Activated CD4-positive, alpha-beta T cell treated with anti-CD3 and anti-CD28 coated beads for 1 hour (primary cell): ENCODE results near the gene VCAM1.

ENCODE experiments used
- DNase-seq: peaks from one replicate; pipeline ENCODE4 v3.0.0-alpha.2; 2020

VCAM1 gene

GRCh38 chr1:100782473-100783039, 63.0 kb downstream of the VCAM1 start:
- DNase-seq, result no peak

- DNase-seq, result no peak
Observed at GRCh38 chr1:100785470-100786052, 66.0 kb downstream of the VCAM1 start.

GRCh38 chr1:100786870-100787269, 67.3 kb downstream of the VCAM1 start:
- no peak for DNase-seq
